ENCODE results near the gene ATAD3C.

- TF ChIP-seq CTCF (conservative IDR thresholded peaks at IDR 0.05; ENCODE audit: low read depth in 2 of 2) (no peak), REST (IDR thresholded peaks at IDR 0.05; ENCODE audit: unreplicated experiment) (no peak), POLR2AphosphoS5 (IDR thresholded peaks at IDR 0.05; ENCODE audit: low read depth) (no peak), EZH2 (IDR thresholded peaks at IDR 0.05; ENCODE audit: low read depth, unreplicated experiment) (no peak)
These were observed 11.1 kb downstream of the ATAD3C start for GRCh38 chr1:1460540-1461130.

All from GM23338 (cell line).